AG09309 (cell line): ENCODE measurements around the gene EML6.
A peak's percentile ranks its signal among the peaks of the same experiment; 100 is the strongest.

ENCODE experiments used
- DNase-seq: peaks from one replicate; pipeline ENCODE4 v3.0.0-alpha.2; 2010; ENCODE audit warnings: low read depth
- H3K4me3 ChIP-seq: 2 replicates; pipeline ENCODE4 v1.5.1; 2011; ENCODE audit warnings: mild to moderate bottlenecking, low read depth, low read length, moderate library complexity; ENCODE audit not compliant: control insufficient read depth
- TF ChIP-seq, protein P1 (sequence below): IDR thresholded peaks from 2 replicates; pipeline ENCODE4 v1.5.1; 2011; ENCODE audit warnings: mild to moderate bottlenecking, low read depth, low read length, inconsistent platforms; ENCODE audit not compliant: insufficient read depth, control insufficient read depth; ENCODE audit errors: missing control alignments

The EML6 gene

DNA sequence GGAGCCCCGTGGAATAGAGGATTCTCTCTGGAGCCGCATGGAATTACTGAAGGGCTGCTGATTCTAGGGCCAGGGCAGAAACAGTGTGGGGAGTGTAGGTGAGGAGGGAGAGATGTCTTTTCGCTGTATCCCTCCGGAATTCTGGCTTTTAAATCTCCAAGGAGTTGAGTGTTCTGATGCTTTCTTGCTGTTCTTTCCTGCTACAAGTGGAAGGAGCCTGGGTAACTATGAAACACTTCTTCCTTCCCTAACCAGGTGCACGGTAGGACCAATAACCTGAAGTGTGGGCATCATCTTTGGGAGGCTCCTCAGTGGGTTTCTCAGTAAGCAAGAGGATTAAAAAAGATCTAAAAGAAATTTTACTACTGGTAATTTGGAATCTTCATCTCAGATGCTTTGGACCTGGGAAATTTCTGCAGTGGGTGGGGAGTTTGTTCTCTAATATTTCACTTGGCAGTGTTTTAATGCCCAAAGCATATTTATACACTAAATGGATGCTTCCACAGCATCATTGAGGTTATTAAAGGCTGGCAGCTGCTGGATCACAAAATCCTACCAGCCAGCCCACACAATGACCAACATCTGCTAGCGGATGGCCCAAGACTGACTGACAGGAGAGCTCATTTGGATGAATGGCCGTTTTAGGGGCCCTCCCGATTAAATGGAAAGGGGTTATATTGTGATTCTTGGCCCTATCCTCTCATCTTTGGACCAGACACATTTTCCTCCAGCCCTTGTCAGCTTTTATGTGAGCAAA lies 2.1 kb downstream of the EML6 start:
- H3K4me3 ChIP-seq = peak overlapping the region; percentile 60

DNA sequence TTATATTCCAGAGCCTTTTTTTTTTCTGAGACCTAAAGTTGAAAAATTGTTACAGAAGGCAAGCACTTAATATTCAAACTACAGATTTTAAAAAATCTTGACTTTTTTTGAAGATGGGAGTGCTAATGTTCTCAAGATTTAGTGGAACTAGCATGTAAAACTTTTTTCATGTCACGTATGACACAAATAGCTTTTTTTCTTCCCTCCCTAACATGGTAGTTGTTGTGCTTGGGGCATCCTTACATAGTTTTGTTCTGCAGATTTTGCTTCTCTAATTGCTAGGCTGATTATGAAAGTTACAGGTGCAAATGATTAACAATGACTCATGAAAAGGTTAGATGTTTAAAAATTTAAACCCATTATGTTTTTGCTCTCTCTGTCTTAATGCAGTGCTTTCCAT lies 3.0 kb downstream of the EML6 start:
- TF ChIP-seq, protein P1, sequence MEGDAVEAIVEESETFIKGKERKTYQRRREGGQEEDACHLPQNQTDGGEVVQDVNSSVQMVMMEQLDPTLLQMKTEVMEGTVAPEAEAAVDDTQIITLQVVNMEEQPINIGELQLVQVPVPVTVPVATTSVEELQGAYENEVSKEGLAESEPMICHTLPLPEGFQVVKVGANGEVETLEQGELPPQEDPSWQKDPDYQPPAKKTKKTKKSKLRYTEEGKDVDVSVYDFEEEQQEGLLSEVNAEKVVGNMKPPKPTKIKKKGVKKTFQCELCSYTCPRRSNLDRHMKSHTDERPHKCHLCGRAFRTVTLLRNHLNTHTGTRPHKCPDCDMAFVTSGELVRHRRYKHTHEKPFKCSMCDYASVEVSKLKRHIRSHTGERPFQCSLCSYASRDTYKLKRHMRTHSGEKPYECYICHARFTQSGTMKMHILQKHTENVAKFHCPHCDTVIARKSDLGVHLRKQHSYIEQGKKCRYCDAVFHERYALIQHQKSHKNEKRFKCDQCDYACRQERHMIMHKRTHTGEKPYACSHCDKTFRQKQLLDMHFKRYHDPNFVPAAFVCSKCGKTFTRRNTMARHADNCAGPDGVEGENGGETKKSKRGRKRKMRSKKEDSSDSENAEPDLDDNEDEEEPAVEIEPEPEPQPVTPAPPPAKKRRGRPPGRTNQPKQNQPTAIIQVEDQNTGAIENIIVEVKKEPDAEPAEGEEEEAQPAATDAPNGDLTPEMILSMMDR = no peak

More for the DNA sequence above, 2.1 kb downstream of the EML6 start:
- TF ChIP-seq, protein P1 = no peak
- DNase-seq = no peak

DNA sequence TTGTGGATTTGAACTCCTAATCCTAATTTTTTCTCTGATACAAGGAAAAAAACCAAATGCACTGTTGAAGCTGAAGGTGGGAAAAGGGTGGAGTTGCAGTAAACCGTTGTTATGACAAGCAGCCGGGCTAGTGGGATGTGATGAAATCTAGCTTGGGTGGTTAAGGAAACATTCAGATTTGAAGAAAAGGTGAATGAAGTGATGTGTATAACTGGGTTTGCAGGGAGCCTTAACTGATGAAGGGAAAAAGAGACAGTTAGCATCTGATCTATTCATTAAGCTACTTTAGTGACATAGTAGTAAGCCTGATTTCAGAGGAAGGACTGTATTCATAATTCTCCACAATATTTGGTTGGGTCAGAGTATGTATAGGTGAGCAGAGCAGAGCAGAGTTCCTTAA lies 3.5 kb downstream of the EML6 start:
- TF ChIP-seq, protein P1 = no peak
- H3K4me3 ChIP-seq = no peak overlapping the region
- no peak for DNase-seq

More for the DNA sequence above, 3.0 kb downstream of the EML6 start:
- DNase-seq = no peak
- no peak overlapping the region for H3K4me3 ChIP-seq

DNA sequence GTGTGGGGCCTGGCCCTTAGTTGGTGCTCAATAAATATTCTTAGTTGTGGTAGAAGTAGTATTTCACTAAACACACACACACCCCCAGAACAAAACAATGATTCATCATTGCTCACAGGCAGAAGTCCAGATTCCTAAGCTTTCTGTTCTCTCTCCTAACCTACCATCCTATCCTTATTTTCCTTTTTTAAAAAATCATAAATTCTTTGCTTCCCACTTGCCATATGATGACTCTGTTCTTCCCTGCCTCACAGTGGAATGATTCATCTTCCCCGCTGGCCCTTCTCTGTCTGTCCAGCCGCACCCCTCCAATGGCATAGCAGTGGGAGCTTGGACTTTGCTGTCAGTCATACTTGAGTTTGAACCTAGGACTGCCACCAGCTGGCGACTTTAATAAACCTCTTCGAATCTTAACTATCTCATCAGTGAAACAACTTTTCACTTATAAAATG lies 5.2 kb downstream of the EML6 start:
- TF ChIP-seq, protein P1 = no peak
- peak; percentile 77 for DNase-seq
- no peak overlapping the region for H3K4me3 ChIP-seq

DNA sequence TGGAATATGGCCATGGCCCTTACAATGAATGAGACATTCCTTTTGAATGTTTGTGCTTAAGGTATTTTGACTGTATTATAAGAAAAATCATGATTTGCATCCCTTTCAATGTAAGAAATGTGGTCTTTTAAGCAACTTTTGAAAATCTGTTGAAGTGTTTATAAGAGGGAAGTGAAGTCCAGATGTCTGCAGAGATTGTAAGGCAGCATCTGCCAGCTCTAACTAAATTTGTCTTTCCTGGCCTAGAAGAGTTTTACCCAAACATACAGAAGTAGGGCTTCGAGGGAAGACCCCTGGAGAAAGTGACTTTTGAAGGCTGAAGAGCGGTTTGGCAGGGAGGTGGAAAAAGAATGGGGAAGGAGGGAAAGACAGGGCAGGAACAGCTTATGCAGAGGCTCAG lies 12.2 kb downstream of the EML6 start:
- H3K4me3 ChIP-seq = no peak overlapping the region
- no peak for DNase-seq
- TF ChIP-seq, protein P1 = no peak

DNA sequence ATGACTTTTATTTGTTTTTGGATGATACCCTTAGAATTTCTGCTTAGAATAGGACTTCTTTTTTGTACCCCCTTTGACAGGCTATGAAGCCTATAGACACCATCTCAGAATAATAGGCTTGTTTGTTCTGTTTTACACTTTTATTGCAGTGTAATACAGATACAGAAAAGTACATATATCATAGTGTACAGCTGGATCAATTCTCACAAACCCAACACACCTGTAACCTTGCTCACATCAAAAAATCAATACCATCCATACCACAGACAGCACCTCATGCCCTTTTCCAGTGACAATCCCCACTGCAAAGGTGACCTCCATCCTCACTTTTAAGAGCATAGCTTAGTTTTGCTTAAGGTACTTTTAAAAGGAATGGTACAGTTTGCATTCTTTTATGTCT lies 14.8 kb downstream of the EML6 start:
- H3K4me3 ChIP-seq = no peak overlapping the region
- TF ChIP-seq, protein P1 = no peak
- no peak for DNase-seq
